Gastroesophageal sphincter (tissue), 3 donors: ENCODE measurements around the gene ZPBP2.
"Not testable (repeated sequence)": the region's sequence is repeated elsewhere in the genome, so short reads cannot be mapped to it uniquely, and the experiment has no call there.

Experiments used
- POLR2A ChIP-seq, 2 donors: fragments of 450-650 bp; IDR thresholded peaks; one replicate each; pipeline ENCODE4 v1.6.1; 2017; ENCODE audit warnings: antibody characterized with exemption in 2 of 2, mild to moderate bottlenecking in 2 of 2, moderate library complexity in 1 of 2
- POLR2AphosphoS5 ChIP-seq: sonication (generic); formaldehyde crosslinking; IDR thresholded peaks from one replicate; pipeline ENCODE4 v1.6.1; 2017; ENCODE audit warnings: antibody characterized with exemption
- TF ChIP-seq, protein P1 (sequence below), 4 experiments: fragments of 200-600 bp in 2 of 4; fragments of 450-650 bp in 2 of 4; sonication (generic) in 1 of 4; IDR thresholded peaks; one replicate each; pipeline ENCODE4 v1.5.1; 2017 to 2019; ENCODE audit warnings: antibody characterized with exemption in 4 of 4, mild to moderate bottlenecking in 2 of 4, moderate library complexity in 2 of 4

DNA sequence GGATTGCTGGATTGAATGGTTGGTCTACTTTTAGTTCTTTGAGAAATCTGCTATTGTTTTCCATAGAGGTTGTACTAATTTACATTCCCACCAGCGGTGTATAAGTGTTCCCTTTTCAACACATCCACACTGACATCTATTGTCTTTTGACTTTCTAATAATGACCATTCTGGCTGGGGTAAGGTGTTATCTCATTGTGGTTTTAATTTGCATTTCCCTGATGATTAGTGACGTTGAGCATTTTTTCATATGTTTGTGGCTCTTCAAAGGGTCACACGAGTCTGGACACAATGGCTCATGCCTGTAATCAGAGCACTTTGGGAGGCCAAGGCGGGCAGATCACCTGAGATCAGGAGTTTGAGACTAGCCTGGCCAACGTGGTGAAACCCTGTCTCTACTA, 18.1 kb downstream of the ZPBP2 start:
- TF ChIP-seq, protein P1, sequence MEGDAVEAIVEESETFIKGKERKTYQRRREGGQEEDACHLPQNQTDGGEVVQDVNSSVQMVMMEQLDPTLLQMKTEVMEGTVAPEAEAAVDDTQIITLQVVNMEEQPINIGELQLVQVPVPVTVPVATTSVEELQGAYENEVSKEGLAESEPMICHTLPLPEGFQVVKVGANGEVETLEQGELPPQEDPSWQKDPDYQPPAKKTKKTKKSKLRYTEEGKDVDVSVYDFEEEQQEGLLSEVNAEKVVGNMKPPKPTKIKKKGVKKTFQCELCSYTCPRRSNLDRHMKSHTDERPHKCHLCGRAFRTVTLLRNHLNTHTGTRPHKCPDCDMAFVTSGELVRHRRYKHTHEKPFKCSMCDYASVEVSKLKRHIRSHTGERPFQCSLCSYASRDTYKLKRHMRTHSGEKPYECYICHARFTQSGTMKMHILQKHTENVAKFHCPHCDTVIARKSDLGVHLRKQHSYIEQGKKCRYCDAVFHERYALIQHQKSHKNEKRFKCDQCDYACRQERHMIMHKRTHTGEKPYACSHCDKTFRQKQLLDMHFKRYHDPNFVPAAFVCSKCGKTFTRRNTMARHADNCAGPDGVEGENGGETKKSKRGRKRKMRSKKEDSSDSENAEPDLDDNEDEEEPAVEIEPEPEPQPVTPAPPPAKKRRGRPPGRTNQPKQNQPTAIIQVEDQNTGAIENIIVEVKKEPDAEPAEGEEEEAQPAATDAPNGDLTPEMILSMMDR (IDR thresholded peaks at IDR 0.05): not testable (repeated sequence)
- not testable (repeated sequence) for TF ChIP-seq POLR2A (IDR thresholded peaks at IDR 0.05); POLR2AphosphoS5
